GM19240 (cell line): ENCODE data around the gene RPL29.
A peak's percentile ranks its signal among the peaks of the same experiment; 100 is the strongest.

Source experiments
- DNase-seq: peaks from one replicate; pipeline ENCODE4 v3.0.0; 2011; ENCODE audit warnings: low spot score; ENCODE audit not compliant: insufficient read length

Gene RPL29

DNA sequence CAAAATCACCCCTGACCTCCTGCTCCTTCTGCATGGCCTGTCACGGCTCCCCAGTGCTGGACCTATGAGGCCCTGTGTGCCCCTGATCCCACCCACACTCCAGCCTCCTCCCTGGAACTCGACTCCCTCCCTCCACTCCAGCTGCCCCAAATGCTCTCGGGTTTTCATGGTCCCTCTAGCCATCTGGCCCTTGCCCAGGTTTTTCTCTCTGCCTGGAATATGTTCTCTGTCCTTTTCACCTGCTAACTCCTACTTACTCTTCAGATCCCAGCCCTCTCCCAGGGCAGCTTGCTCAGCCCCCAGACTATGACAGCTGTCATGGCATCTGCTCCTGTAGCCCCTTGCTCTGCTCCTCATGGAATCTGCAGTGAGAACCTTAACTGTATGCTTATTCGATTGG, 30.3 kb upstream of the RPL29 start:
- DNase-seq = no peak

DNA sequence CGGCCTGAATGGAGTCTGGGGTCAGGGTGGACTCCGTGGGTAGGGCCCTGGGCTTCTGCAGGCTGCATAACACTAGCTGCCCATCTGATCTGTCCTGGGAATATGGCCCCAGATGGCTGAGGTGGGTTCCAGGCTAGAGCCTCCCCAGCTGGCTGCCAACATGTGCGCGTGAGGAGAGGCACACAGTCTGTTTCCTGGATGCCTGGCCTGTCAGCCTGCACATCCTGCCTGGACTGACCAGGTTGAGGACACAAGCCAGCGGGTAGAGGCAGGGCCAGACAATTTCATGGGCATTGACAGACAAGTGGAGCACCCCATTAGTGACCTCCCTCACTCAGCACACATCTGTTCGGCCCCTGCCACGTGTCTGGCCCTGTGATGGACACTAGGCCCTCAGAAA, 29.8 kb upstream of the RPL29 start:
- no peak for DNase-seq

DNA sequence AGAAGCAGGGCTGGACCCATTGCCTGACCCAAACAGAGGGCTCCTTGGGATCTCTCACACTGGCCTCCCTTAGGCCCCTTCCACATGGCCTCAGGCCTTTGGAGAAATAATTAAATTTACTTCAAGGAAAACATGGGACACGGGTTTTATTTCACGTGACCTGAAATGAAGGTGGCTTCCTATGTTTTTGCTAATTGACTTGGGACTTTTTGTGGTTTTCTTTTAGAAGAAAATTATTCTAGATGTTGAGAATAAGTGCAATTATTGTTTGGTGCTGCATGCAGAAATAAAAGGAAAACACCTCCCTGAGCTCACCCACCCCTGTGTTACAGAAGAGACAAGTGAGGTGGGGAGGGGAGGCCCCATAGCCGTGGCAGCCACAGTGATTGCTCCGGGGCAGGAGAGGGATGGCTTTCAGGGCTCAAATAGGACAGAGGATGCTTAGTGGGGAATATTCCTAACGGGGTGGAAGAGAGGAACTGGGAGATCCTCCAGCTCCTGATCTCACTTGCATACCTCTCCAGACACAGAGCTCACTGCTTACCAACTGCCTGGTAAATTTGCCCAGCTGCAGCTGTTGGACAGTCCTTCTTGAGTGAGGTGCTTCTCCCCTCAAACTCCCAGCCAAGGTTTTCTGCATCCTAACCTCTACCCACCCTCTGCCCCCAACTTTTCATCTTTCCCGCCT, 29.2 kb upstream of the RPL29 start:
- DNase-seq = no peak

DNA sequence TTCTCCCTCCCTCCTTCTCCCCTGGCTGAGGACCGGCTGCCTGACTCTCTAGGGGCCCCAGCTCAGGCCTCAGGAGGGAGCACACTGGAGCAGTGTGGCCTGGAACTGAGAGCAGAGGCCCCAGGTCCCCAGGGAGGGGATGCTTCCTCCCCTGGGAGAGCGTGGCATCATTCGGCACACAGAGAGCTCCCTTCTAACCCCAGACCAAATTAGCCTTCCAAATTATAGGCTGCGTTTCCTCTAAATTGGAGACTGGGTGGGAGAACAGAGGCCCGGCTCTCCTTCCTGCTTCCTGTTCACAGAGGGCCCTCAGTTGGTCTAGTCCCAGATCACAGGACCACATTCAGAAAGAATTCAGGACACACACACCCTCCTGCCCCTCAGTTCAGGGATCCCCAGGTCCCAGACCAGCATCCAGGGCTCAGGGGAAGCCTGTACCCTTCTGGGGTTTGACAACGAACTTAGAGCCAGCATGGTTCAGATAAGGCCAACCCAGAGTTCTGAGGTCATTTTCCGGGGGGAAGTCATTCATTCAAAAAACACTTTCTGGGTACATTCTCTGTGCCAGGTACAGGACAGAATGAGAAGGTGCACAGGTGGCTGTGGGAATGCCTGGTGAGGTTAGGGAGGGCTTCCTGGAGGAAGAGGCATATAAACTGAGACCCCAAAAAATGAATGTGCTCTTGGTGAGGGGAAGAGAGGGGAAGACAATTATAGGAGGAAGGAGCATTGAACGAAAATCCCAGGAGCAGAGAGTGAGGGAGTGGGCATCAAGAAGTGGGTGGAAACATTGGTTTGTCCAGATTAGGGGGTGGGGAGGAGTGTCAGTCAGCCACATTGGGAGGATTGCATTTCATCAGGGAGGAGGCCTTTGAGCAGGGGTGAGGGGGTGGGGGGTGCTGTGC, 28.4 kb upstream of the RPL29 start:
- peak; percentile 55 for DNase-seq

DNA sequence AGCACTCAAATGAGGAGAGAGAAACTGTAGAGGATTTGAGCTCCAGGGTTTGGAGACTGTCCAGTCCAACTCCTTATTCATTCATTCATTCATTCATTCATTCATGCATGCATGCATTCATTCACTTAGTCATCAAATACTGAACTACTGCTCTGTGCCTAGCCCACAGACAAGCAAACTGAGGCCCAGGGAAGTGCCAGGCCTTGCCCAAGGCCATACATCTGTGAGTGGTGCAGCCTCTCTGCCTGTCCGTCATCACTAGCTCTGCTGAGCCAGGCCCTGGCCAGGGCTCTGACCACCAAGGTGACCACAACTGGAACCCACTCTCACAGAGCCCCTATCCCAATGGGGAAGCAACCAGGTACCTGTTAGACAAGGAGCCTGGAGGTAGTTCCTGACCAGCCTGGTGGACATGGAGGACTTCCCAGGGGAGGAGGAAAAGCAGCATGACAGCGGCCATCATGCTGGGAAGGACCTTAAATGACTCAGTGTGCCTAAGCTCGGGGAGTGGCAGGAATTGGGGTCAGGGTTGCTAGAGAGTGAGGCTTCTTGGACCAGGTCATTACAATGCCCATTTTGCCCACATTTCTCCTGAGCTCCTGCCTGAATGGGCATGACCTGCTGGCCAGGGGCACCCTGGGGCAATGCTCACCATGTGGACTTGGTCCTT, 27.5 kb upstream of the RPL29 start:
- DNase-seq = no peak

DNA sequence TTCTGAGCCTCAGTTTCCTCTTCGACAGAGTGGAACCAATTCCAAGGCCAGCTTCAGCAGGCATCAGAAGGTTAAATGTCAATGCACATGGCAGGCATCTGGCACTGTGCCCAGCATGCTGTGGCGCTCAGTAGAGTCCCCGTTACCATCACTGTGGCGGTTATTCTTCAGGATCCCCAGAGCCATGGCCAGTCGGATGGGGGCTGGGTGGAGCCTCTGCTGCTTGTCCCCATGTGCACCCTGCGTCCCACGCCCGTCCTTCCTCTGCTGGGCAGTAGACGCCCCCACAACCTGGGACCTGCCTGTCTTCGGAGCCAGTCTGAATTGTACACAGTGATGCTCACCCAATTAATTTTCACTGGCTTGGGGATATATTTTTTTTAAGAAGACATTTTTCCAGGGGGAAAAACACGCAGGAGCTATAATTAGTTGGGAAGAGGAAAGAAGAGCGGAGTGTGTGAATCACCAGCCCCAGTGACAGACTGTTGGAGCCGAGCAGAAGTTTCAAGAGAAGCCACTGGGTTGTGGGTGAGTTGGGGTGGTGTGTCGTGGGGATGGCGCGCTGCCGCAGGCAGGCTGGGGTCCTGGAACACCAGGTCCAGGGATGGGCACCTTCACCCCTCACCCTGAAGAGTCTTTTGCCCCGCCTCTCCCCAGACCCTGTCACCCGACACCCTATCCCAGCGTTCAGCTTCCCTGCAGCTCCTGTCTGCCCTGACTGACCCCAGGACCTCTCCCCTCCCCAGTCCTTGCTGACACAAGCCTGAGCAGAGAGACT, 26.8 kb upstream of the RPL29 start:
- DNase-seq = no peak

DNA sequence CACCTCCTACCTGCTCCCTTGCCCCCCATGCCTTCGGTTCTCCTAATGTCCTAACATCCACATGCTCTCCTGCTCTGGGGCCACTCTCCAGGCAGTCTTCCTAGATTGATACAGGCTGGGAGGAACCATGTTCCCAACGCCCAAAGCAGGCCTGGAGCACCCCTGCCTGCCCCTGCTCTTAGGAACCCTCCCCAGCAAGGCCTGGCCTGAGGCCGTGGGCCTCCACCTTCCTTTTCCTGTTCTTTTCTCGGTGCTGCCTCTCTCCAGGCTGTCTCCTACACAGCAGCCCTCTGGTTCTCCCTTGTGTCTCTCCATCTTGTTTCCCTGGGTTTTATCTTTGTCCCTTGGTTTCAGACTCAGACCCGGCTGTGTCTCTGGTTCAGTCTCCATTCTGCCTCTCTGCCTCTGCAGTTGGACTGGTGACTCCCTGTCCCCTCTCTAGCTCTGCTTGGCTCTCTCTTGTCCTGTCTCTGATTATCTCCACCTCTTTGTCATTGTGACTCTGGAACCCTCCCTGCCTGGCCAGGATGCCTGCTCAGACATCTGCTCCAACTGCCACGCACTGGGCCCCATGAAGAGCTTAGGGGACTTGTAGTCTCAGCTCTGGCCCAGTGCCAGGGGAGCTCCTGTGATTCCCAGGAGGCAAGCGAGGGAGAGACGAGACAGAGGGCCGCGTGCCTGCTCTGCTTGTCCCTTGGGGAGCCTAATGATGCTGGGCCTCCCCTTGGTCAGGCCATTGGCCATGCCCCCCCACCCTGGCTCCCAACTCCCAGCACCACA, 26.0 kb upstream of the RPL29 start:
- no peak for DNase-seq

DNA sequence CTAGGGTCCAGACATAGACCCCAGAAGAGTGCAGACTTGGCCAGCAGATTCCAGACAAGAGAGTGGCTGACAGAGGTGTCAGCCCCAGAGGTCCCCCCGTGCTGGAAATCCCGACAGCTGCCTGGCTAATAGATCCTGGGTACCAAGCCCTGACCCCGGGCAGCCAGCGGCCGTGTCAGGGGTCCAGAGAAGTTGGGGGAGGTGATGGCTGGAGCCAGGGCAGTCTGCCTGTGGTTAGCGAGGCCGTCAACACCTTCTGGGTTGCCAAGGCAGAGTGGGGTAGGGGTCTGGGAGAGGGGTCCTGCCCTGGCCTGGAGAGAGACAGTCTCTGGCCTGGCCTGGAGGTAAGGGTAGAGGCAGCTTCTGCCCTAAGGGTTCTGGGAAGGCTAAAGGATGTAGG, 25.1 kb upstream of the RPL29 start:
- DNase-seq = no peak

DNA sequence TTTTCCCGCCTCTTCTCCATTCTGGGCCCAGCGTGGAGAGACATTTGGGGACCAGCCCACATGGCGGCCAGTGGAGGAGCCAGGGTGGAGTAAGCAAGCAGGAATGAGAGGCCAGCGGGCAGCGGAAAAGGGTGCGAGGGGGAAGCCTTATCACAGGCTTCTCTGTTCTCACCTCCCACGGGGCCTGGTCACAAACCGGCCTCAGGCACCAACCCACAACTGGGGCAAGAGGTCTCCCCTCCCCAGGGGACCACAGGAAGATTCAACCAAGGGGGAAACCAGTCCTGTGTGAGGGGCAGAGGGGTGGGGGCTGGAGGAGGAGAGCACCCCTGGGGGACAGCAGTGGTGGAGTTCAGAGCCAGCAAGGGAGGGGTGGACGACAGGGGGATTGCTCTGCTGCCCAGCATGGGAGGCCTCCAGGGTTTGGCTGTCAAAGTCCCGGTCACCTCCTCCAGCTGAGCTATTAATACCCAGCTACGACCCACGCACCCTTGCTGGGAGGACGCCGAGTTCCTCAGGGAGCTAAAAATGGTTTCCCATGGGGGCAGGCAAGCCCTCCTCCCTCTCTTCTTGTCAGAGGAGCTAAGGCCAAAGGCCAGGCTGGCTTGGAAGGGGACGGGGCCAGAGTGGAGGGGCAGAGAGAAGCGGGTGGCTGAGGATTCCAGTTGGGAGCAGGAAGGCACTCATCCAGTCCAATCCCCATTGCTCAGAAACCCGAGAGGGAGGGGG, 23.8 kb upstream of the RPL29 start:
- no peak for DNase-seq

DNA sequence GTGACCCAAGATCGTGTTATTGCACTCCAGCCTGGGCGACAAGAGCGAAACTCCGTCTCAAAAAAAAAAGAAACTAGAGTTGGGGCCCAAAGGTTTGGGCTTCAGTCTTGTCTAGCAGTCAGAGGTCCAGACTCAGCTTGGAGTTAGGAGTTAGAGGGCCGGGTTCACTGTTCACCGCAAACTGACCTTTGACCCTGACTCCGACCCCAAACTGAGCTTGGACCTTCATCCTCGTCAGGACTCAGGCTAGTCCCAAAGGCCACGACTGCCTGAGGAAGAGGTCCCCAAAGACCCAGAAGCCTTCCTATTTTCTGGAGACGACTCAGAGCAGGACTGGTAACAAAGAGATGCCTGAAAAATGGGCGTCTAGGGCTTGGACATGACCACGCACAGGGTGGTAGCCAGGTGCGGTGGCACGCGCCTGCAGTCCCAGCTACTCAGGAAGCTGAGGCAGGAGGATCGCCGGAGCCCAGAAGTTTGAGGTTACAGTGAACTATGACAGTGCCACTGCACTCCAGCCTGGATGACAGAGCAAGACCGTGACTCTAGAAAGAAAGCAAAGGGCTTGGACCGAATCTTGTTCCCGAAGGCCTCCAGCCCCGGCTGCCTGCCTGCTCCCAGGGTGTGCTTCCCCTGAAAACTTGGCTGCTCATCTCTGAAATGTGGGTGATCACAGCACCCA, 22.8 kb upstream of the RPL29 start:
- no peak for DNase-seq

DNA sequence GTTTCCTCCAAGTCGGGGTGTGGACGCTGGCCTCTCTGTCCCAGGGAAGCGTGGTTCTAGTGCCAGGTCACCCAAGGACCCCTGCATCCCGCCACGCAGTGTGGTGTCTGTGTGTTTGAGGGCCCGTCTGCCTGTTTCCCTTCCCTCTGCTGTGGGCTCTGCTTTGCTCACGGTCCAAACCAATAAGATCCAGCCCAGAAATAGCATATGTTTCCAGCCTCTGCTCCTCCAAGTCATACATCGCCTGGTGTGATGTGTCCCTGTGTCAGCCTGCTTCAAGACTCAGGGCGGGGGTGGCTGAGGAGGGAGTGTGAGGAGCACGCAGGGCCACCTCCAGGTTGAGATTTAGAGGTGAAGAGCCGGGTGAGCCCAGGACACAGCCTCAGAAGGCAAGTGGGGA, 21.9 kb upstream of the RPL29 start:
- DNase-seq = no peak

DNA sequence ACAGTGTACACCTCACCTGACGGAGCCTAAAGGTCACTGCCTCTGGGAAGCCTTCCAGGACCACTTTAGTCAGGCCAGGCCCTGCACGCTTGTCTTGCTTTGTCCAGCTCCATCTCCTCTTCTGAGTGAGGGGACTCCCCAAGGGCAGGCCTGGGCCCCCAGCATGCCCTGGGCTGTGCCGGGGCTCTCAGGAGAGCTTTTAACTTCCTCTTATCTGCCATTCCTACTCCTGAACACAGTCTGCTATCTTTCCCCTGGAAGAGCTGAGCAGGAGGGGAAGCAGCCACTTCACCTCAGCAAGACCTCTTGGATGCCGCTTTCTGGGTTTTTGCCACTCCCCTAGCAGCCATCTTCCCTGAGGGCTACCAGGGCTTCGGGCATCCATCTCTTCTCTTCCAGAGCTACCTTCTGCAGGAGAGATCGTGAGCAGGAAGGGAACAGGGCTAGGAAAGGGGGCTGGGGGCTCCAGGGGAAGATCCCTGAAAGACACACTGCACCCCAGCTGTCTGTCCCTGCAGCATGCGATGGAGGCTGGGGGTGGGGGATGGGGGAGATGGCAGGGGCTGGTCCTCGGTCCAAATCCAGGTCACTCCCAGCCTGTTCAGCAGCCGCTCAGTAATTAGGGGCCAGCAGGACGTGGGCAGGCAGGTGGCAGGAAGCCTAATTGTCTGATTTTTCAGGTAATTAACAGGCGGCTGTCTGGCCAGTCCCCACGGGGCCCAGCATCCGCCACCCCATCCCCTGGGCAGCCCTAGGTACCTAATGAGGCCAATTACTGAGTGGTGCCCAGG, 19.9 kb upstream of the RPL29 start:
- no peak for DNase-seq

DNA sequence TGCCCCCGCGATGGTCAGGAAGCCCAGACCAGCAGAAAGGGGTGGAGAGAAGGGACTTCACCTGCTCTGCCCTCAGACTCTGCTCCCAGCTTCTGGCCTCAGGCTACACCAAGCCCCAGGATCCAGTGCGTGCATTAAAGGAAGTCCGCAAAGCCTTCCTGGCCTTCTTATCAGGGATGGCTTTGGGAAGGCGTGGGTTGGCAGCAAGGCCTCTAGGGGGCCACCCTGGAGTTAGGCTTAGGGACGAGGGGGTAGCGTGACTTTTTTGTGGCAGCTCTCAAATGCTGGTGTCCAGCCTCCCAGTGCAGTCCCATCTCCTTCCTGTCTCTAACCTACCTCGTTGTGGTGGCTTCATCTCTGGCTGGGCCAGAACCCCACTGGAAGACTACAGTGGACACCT, 18.9 kb upstream of the RPL29 start:
- DNase-seq = no peak

DNA sequence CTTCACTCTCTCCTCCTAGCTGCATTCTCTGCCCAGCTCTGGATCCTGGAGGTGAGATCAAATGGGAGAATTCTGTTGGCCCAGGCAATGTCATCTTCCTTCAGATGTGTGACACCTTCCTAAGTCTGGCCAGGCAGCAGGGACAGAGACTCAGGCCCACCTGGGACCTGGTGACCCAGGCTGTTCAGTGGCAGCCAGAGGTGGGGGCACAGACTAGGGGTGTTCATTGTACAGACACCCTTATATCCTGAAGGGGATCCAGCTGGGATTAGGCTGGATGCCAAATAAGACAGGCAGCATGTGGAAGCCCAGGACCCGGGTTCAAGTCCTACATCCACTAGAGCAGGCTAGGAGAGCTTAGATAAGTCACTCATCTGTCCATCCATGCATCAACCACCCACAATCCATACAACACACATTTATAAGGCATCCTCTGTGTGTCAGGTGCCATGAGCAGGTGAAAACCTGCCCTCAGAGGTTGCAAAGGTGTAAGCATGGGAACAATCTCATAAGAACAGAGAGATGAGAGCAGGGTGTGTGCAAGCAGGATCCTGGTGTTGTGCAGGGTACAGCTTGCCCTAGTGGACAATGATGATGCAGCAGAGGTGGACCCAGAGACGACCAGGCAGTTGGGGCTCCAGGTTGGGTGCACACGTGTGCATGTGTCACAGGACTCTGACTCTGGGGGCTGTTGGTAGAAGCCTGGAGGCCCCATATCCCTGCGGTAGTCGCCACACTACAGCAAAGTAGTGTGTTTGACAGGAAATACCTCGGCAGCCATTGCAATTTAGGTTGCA, 18.3 kb upstream of the RPL29 start:
- no peak for DNase-seq

DNA sequence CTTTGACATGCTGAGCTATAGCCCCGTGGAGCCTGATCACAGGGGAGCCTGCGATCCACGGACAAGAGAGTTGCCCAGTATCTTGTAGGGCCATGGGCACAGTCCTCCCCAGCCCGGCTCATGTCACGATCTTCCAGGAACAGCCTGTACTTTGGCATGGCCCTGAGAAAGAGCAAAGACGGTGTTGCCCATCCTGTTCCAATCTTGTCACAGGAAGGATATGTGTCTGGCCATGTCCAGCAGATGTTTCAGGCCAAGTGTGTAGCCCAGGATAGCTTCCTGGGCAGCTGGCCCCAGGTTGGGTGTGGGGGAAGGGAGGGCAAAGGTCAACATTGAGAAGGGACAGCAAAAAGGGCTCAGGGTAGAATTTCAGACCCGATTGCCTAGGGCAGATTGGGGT, 17.0 kb upstream of the RPL29 start:
- DNase-seq = no peak

DNA sequence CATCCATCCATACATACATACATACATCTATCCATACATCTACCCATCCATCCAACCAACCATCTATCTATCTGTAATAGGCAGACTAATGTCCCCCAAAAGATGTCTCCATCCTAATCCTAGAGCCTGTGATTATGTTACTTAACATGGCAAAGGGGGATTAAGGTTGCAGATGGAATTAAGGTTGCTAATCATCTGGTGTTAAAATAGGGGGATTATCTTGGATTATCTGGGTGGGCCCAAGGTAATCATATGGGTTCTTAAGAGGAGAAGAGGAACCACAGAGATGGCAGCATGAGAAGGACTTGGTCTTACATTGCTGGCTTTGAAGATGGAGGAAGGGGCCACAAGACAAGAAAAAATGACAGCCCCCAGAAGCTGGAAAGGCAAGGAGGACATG, 14.7 kb upstream of the RPL29 start:
- no peak for DNase-seq

DNA sequence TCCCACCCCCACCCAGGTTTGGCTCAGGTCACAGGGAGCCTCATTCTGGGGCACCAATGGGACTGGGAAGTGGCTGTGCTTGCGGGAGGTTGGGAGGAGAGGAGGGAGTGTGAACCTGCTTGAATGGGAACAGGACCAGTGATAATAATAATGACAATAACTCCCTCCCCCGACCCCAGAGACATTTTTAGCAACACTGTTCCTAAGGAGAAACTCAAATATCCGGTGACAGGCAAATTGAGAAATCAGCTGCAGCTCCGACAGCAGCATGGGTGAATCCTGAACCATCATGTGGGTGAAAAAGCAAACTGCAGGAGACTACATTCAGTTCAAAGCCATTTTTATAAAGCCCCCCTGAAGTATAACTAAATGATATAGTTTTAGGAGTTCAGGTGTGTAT, 11.6 kb upstream of the RPL29 start:
- DNase-seq = no peak

DNA sequence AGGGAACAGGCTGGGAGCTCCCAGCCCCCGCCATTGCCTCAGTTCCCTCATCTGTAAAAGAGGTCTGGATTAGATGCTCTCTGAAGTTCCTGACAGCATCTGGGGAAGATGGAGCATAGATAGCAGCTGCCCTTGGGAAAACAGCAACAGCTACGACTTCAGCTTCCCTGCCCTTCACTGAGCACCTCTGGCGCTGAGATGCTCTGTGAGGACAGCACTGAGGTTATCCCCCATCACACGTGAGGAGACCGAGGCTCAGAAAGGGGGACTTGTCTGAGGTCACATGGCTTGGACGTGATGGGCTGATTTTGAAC, 11.1 kb upstream of the RPL29 start:
- DNase-seq = no peak
